NCI-H82 treated with DMSO at 0.1 percent for 48 hours (cell line): ENCODE results near the gene PCNX2.

ENCODE experiments used
- DNase-seq: peaks from one replicate; lab custom pipeline; 2025; ENCODE audit not compliant: unreplicated experiment; lab: John Stamatoyannopoulos, UW

The PCNX2 gene

DNA sequence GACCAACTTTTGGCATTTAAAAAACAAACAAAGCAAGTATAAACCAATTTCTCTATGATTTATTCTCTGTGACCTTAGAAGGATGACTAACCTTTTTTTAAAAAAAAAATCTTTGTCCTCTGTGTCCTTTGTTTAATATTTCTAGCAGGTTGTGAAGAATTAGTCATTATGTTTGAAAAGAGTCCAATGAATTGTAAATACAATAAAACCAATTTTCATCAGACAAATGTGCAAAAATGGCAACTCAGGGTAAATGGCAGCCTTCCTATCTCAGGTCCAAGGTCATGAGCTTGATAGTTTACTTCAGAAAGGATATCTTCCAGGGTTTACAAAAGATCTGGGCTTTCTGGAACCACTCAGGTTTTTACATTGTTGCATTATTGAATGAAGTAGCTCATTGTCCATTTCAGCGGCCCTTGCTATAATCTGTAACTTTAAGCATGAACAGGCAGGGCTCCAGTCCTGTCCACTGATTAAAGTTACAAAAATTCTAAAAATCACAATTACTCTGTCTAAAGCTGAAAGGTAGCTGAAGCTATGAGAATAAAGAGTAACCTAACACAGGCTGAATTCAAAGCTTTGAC lies 20.3 kb upstream of the PCNX2 start:
- DNase-seq = no peak

DNA sequence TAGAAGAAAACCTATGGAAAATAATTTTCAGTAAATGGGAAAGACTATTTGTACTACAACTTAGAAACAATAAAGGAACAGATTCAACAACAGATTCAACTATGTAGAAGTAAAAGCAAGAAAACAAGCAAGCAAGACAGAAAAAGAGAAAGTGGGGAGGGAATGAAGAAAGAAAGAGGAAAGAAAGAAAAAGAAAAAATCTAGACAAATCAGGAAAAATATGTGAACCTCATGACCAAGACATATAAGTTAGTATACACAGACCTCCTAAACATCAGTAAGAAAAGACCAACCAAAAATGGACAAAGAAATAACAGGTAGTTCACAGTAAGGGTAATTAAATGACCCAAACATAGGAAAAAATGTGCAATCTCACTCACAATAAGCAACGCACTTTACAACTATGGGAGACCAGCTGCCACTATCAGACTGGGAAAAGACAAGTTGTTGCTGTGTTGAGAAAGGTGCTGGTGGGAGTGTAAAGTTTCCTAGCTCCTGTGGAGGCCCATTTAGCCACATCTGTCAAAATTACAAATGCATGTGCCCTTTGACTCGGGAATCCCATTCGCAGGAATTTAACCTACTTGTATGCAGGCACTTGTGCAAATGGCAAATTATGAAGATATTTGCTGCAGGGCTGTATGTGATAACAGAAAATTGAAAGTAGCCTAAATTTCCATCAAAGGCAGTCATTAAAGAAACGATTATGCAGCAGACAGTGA lies 18.1 kb upstream of the PCNX2 start:
- no peak for DNase-seq

GRCh38 chr1:233304489-233305102 lies 9.1 kb upstream of the PCNX2 start:
- DNase-seq = peak; percentile 11

DNA sequence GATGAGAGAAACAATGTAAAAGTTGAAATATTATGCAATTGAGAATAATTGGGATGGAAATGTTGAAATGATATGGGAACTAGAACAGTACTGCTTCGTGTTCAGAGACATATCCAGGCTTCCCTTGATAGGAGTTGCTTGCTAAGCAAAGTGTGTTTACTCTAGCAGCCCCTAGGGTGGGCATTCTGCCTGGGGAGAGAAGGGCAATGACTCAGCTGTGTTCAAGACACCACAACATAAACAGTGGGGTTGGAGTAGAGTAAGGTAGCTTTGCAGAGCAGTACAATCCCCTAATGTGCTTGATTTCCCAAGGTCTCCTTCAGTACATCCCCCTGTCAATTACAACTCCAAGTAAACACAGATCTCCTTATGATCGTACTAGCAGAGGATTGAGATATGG lies 4.8 kb upstream of the PCNX2 start:
- no peak for DNase-seq

DNA sequence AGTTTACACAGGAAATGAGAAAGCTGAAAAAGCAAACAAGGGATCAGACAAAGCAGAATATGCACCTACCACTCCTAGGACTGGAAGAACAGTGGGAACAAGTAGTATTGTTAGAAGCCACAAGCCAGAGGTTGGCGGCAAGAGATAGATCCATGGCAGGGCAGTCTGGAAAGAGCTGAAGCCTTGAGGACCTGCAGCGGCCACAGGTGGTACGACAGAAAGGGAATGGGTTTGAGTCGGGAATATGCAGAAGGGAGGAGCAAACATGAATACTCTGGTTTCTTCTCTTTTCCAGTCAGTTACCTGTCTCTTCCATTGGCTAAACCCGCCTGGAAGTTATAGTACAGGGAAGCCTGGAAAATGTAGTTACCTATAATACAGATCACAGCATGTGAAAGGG lies 3.9 kb upstream of the PCNX2 start:
- no peak for DNase-seq

DNA sequence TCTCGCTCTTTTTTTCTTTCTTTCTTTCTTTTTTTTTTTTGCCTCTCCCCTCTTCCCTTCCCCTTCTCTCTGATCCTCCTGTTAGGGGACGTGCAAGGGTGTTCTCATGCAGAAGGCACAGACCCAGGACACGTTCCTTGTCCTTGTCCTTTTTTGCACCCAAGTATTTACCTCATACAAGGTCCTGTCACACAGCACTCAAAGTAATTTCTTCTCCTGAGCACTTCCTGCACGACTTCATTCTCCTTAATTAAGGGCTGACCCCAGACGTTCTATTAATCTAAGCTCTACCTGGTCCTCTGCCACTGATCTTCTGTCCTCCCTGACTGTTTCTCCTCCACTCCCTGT lies 424 bp upstream of the PCNX2 start:
- DNase-seq = no peak

DNA sequence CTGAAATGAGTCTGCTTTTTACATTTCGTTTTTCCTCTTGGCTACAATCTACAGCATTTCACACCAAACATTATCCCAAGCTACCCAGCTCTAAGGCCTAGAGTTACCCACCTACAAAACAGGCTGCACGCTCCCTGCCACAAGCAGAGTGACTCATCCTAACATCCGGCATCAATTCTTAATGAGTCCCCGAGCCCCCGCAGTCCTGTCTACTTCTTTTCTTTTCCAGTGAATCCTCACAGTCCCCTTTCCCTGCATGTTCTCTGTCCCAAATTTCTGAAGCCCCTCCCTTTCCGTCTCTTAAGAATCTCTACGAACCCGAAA lies 650 bp downstream of the PCNX2 start:
- DNase-seq = no peak

GRCh38 chr1:233293556-233294446 lies 1.7 kb downstream of the PCNX2 start:
- no peak for DNase-seq

DNA sequence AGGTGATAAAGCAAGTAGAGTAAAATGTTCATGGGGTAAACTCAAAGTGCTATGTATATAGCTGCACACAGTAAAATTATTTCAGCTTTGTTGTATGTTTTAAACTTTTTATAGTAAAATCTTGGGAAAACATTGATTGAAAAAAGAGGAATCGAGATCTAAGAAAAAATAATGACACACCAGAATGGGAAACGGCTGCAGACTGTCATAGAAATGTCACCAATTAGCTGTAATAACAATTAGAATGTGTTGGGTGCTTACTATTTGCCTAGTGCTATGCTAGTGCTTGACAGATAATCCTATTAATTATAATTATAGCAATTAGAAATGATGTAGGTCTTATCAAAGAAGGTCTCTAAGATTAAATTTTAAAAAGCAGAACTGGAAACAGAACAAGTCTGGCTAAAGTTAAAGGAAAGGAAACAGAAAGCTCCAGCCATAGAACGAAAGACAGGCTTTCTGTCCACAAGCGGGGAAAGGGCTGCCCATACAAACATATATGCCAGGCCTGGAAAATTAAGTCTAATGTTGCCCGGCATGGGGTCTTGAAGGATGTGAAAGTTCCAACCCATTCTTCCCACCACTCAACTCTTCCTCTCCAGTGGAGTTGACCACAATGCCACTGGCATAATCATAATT lies 5.0 kb downstream of the PCNX2 start:
- no peak for DNase-seq

GRCh38 chr1:233289676-233290075 lies 5.8 kb downstream of the PCNX2 start:
- no peak for DNase-seq

GRCh38 chr1:233282582-233282886 lies 13.0 kb downstream of the PCNX2 start:
- DNase-seq = no peak

DNA sequence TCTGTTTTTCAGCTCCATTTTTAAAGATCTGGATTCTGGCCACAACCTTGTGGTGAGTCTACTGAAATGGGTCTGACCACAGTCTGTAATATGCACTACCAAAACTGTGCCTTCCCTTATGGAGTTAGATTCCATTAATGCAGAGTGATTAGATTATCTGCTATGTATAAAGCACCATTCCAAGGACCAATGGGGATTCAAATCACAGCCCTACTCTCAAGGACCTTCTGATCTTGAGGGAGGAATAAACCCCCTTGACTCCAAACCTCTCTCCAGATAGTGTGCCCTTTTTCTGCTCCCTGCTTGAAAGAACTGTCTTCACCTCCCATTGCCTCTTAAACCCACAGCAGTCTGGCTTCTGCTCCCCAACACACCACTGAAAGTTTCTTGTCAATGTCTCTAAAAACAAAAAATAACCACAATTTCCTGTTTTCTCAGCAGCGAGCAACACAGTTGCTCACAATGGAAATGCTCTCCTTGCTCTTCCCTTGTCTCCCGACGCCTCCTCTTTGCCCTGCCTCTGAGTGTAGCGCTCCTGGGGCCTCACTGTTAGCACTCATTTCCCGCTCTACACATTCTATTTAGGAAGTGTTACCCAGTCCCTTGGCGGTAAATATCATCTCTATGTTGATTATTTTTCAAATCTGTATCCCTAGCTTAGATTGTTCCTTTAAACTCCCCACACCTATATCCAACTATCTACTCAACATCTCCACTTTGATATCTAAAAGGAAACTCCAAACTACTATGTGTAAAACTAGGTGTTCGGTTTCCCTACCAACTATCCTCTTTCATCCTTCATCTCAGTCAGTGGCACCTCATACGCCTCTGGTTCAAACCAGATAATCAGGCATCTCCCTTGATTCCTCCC lies 13.6 kb downstream of the PCNX2 start:
- DNase-seq = no peak

GRCh38 chr1:233279971-233280370 lies 15.6 kb downstream of the PCNX2 start:
- DNase-seq = no peak

DNA sequence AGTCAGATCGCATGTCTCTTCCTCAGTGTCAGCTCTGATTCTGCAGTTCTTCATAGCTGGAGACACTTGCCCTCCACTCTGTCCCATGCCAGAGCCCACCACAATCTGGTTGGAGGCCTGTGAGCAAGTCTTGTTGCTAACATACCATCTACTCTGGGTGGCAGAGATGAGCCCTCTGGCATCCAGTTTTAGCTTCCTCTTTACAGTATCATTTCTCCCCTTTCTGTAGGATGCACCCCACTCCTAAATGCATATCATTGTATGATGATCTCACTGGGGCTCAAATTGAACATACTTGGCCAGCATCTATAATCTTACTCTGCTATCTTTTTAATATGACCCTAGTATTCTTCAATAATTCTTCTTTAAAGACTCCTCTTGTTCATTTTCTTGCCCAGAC lies 16.9 kb downstream of the PCNX2 start:
- no peak for DNase-seq

GRCh38 chr1:233277637-233278606 lies 17.6 kb downstream of the PCNX2 start:
- no peak for DNase-seq

- no peak for DNase-seq
These were observed 25.9 kb downstream of the PCNX2 start for GRCh38 chr1:233269656-233270055.

DNA sequence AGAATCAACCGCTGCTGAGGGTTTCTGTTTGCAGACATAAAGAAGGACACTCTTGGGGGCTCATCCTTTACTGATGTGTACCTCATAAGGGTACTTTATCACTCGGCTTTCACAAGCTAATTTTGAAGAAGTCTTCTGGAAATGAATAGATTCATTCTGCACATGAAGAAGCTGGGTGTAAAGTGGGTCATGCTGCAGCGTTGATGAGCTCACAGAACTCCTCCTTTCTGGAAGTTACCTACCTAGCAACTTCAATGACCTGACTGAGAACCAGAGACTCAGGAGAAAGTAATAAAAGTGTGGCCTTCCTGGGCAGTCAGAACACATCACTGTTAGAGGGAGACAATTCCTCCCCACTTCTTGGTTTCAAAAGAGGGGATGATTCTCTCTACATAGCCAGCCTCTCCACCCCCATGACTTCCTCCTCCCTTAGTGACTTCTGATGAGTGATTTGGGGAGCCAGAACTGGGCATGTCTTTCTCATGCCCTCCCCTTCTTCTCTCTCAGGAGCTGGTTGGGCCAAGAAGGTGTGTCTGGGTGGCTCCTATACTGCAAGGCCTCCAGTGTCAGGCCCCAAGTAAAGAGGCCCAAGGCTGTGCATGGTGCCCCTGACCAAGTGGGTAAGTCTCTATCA lies 27.0 kb downstream of the PCNX2 start:
- DNase-seq = no peak

- no peak for DNase-seq
These were observed 33.8 kb downstream of the PCNX2 start for GRCh38 chr1:233261695-233262094.

DNA sequence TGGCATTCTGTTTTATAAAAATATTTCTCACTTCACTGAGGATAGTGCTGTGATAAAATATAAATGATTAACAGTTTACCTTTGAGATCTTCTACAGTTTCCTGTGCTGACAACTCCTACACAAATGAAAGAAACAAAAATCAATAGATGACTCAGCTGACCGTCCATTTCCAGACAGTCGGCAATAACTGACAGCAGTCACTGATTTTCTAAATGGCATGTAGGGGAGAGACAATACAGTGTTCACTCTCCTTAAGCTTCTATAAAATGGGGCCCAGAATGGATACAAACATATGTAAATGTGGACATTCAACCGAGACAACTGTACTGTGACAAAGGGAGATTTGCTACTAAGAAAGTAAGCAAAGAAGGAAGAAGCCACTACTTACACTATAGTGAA lies 34.3 kb downstream of the PCNX2 start:
- no peak for DNase-seq
